ENCODE measurements around the gene SPTB.

The SPTB gene

DNA sequence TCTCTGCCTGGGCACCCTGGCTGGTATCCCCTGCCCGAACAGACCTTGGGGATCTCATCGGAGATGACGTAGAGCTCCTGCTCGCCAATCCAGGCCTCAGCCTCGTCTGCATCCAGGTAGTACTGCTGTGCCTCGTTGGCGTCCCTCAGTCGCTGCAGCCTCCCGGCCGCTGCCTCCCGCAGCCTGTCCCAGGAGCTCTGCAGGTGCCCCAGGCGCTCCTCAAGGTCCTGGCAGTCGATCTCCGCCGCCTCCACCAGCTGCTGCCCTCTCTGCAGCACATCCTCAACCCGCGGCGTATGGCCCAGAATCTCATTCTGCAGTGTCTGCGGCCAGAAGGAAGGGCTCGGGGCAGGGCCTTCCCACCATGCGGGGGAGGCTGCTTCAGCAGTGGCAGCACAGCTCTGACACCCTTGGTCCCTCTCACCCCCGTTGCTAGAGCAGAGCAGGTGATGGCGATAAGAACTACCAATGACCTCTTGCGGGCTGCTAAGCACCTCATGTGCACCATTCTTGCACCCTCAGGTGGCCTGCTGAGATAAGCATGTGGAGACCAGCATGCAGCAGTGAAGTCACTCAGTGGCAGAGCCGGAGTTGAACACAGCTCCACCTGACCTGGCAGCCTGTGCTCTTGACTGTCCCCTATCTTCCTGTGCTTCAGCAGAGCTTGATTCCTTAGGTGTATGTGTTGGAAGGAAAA lies 104.5 kb downstream of the SPTB start:
- H3K27ac ChIP-seq (ENCODE audit: low read depth, low read length, severe bottlenecking): no peak overlapping the region
- no peak overlapping the region for H3K4me3 ChIP-seq (ENCODE audit: extremely low read depth, insufficient read depth, low read length, poor library complexity, severe bottlenecking)
- H3K4me1 ChIP-seq (ENCODE audit: control insufficient read depth, insufficient read depth, low read length, poor library complexity, severe bottlenecking): no peaks in the 10 kb centered on the region
- 89 to 90% methylated on average over 21 to 24 of the region's 25 CpGs for WGBS, 2 experiments (ENCODE audit: insufficient coverage in 2 of 2)
- no peaks in the 10 kb centered on the region for H3K36me3 ChIP-seq (ENCODE audit: control insufficient read depth, insufficient read depth, low read length)
- H3K9me3 ChIP-seq (ENCODE audit: control insufficient read depth, low read length): peaks cover 15% of the 10 kb centered on the region

DNA sequence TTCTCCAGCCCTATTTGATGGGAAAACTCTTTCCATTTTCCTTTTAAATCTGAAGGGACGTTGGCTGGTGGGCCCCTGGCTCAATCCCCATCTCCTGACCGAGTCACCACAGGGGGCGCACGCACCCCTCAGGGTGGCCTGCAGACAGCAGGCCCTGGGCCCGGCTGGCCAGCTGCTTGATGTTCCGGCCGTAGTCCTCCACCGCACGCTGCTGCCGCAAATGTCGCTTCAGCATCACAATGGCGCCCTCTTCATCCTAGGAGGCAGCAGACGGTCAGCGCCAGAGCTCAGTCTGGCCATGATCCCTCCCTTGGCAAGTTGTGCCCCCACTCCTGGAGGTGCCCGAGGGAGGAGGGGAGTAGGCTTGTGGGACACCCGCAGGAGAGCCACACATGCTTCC lies 105.4 kb downstream of the SPTB start:
- WGBS, 2 experiments (ENCODE audit: insufficient coverage in 2 of 2): 93 to 95% methylated on average over 14 to 16 of the region's 16 CpGs
- Histone ChIP-seq H3K4me1 (ENCODE audit: control insufficient read depth, insufficient read depth, low read length, poor library complexity, severe bottlenecking) (no peaks in the 10 kb centered on the region), H3K9me3 (ENCODE audit: control insufficient read depth, low read length) (peaks cover 15% of the 10 kb centered on the region), H3K27ac (ENCODE audit: low read depth, low read length, severe bottlenecking) (no peak overlapping the region), H3K4me3 (ENCODE audit: extremely low read depth, insufficient read depth, low read length, poor library complexity, severe bottlenecking) (no peak overlapping the region), H3K36me3 (ENCODE audit: control insufficient read depth, insufficient read depth, low read length) (no peaks in the 10 kb centered on the region)

DNA sequence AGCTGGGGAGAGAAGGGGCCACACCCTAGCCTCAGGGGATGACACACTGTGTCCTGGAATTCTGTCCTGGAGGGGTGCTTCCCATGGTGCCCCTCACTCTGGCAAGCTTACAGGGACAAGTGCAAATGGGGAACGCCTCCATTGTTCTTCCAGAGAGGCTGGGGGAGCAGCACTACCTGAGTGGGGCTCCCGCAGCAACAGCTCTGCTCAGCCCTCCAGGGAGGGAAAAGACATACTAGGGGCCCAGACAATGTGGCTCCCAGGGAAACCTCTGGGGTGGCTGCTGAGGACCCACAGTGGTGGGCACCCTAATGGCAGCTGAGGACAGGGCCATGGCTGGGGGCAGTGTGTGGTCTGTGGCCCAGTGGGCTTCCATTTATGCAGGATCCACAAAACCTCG lies 106.1 kb downstream of the SPTB start:
- 86% methylated on average over 2 to 3 of the region's 3 CpGs for WGBS, 2 experiments (ENCODE audit: insufficient coverage in 2 of 2)
- H3K9me3 ChIP-seq (ENCODE audit: control insufficient read depth, low read length): peaks cover 15% of the 10 kb centered on the region
- H3K4me3 ChIP-seq (ENCODE audit: extremely low read depth, insufficient read depth, low read length, poor library complexity, severe bottlenecking): no peak overlapping the region
- no peaks in the 10 kb centered on the region for H3K36me3 ChIP-seq (ENCODE audit: control insufficient read depth, insufficient read depth, low read length)
- no peak overlapping the region for H3K27ac ChIP-seq (ENCODE audit: low read depth, low read length, severe bottlenecking)
- H3K4me1 ChIP-seq (ENCODE audit: control insufficient read depth, insufficient read depth, low read length, poor library complexity, severe bottlenecking): no peaks in the 10 kb centered on the region

DNA sequence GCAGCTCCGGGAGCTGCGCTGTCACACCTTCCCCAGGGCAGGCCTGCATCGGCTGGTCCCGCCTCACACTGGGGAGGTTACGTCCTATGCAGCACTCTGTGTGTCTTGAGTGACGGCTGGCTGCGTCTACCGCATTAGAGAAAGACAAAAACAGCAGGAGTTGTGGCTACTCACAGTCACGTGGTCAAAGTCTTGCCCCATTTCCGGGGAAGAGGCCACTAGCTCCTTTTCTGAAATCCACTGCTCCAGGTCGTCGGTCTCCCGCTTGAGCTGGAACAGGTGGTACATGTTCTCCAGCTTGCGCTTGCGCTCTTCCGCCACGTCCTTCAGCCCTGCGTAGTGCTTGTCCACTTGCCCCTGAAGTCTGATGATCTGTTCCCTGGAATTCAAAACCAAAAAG lies 106.7 kb downstream of the SPTB start:
- H3K27ac ChIP-seq (ENCODE audit: low read depth, low read length, severe bottlenecking): no peak overlapping the region
- 94 to 96% methylated on average over 18 of the region's 18 CpGs for WGBS, 2 experiments (ENCODE audit: insufficient coverage in 2 of 2)
- H3K36me3 ChIP-seq (ENCODE audit: control insufficient read depth, insufficient read depth, low read length): no peaks in the 10 kb centered on the region
- H3K4me1 ChIP-seq (ENCODE audit: control insufficient read depth, insufficient read depth, low read length, poor library complexity, severe bottlenecking): no peaks in the 10 kb centered on the region
- H3K9me3 ChIP-seq (ENCODE audit: control insufficient read depth, low read length): peaks cover 15% of the 10 kb centered on the region
- no peak overlapping the region for H3K4me3 ChIP-seq (ENCODE audit: extremely low read depth, insufficient read depth, low read length, poor library complexity, severe bottlenecking)

DNA sequence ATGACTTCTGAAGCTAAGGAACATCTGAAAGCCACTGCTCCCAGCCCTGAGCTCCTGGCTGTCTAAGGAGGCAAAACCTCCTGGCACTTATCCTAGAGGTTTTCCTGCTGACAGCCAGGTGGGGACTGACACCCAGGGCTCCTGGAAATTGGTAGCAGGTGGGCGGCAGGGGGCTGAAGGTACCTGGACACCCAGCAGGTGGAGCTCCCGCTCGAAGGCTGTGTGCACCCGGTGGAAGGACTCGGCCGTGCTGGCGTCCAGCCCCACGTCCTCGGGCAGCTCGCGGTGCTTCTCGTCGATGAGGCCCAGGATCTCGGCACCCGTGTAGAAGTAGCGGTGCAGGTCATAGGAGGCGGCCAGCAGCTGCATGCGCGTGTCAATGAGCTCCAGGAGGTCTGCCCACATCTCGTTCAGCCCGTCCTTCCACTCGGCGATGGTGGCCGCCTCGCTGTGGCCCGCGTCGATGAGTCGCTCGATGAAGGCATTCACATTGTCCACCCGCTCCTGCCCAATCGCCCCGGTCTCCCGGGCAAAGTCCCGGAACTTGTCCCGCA lies 107.2 kb downstream of the SPTB start:
- 93 to 96% methylated on average over 33 to 36 of the region's 36 CpGs for WGBS, 2 experiments (ENCODE audit: insufficient coverage in 2 of 2)
- peaks cover 15% of the 10 kb centered on the region for H3K9me3 ChIP-seq (ENCODE audit: control insufficient read depth, low read length)

DNA sequence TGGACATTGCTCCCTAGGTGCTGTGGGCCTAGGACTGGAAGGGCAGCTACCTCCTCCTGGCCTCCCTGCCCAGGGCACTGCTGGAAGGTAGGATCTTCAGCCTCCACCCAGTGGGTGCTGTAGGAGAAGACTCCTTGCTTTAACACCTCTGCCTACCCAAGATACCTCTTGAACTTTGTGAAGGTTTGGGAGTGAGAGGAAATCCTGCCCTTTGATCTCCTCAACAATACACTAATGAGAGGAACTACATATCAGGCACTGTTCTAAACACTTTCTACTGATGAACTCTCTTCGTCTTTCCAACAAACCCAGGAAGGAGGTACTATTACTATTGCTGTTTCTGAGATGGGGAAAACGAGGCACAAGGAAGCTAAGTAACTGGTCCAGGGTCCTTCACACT lies 108.5 kb downstream of the SPTB start:
- no peaks in the 10 kb centered on the region for H3K4me1 ChIP-seq (ENCODE audit: control insufficient read depth, insufficient read depth, low read length, poor library complexity, severe bottlenecking)
- WGBS, 2 experiments (ENCODE audit: insufficient coverage in 2 of 2): 94 to 100% methylated on average over 1 to 2 of the region's 2 CpGs
- H3K36me3 ChIP-seq (ENCODE audit: control insufficient read depth, insufficient read depth, low read length): no peaks in the 10 kb centered on the region
- peaks cover 15% of the 10 kb centered on the region for H3K9me3 ChIP-seq (ENCODE audit: control insufficient read depth, low read length)
- H3K4me3 ChIP-seq (ENCODE audit: extremely low read depth, insufficient read depth, low read length, poor library complexity, severe bottlenecking): no peak overlapping the region
- no peak overlapping the region for H3K27ac ChIP-seq (ENCODE audit: low read depth, low read length, severe bottlenecking)

More for the DNA sequence above, 107.2 kb downstream of the SPTB start:
- H3K36me3 ChIP-seq (ENCODE audit: control insufficient read depth, insufficient read depth, low read length): no peaks in the 10 kb centered on the region
- no peak overlapping the region for H3K27ac ChIP-seq (ENCODE audit: low read depth, low read length, severe bottlenecking)
- no peak overlapping the region for H3K4me3 ChIP-seq (ENCODE audit: extremely low read depth, insufficient read depth, low read length, poor library complexity, severe bottlenecking)
- no peaks in the 10 kb centered on the region for H3K4me1 ChIP-seq (ENCODE audit: control insufficient read depth, insufficient read depth, low read length, poor library complexity, severe bottlenecking)

DNA sequence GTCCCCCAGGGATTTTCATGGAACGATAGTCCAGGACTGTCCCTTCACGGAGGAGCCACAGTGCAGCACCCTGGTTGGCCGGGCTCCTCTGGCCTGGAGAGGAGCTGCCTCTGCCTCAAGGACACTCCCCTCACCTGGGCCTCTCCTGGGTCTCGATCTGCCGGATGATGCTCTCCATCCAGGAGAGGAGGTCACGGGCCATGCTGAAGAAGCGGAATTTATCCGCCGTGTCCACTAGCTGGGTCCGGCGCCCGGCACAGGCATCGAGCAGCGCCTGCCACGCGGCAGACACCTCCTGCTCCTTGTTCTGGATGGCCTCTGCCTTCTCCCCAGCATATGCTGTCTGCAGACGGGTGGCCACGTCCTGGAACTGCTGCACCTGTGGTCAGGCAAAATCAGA lies 109.0 kb downstream of the SPTB start:
- Histone ChIP-seq H3K36me3 (ENCODE audit: control insufficient read depth, insufficient read depth, low read length) (no peaks in the 10 kb centered on the region), H3K27ac (ENCODE audit: low read depth, low read length, severe bottlenecking) (no peak overlapping the region), H3K9me3 (ENCODE audit: control insufficient read depth, low read length) (peaks cover 15% of the 10 kb centered on the region), H3K4me1 (ENCODE audit: control insufficient read depth, insufficient read depth, low read length, poor library complexity, severe bottlenecking) (no peaks in the 10 kb centered on the region), H3K4me3 (ENCODE audit: extremely low read depth, insufficient read depth, low read length, poor library complexity, severe bottlenecking) (no peak overlapping the region)
- WGBS, 2 experiments (ENCODE audit: insufficient coverage in 2 of 2): 94 to 96% methylated on average over 18 of the region's 18 CpGs

DNA sequence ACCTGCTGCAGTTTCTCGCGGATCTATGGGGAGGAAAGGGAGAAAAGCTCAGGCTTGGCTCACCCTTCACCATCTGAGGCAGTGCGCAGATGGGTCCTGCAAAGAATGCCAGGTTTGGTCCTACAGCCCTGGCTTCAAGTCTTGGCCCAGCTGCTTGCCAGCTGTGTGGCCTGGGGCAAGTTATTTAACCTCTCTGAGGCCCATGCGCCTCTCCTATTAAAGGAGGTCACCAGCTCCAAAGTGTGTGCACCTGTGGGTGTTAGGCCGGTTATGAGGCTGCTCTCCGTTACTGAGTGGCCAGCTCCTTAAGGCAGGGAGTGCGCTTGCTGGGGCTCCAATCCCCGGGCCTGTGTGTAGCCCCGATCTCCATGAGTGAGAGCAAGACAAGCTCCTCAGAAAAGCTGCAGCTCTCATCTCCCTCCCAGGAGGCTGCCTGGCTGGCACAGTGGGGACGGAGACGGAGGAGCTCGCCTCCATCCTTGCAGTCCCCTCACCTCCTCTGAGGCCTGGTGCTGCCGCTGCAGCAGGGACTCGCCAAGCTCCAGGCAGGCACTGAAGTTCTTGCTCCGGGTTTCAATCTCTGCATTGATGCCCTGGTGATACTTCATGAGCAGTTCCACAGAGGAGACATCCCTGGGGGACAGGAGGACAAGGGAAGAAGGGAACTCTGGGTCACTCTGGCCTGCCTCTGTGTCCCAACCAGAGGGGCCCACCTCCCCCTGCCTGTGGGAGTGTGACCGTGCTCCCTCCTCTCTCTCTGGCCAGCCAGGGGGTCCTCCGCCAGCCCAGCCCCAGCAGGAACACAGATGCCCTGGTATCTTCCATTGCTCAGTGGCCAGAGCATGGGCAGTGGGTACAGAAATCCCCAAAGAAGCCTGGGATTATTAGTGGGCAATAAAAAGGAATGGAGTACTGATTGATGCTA lies 110.3 kb downstream of the SPTB start:
- H3K9me3 ChIP-seq (ENCODE audit: control insufficient read depth, low read length): peaks cover 12% of the 10 kb centered on the region
- no peak overlapping the region for H3K27ac ChIP-seq (ENCODE audit: low read depth, low read length, severe bottlenecking)
- WGBS, 2 experiments (ENCODE audit: insufficient coverage in 2 of 2): 89 to 95% methylated on average over 15 to 16 of the region's 17 CpGs
- H3K4me3 ChIP-seq (ENCODE audit: extremely low read depth, insufficient read depth, low read length, poor library complexity, severe bottlenecking): no peak overlapping the region
- H3K4me1 ChIP-seq (ENCODE audit: control insufficient read depth, insufficient read depth, low read length, poor library complexity, severe bottlenecking): peaks cover 3% of the 10 kb centered on the region
- H3K36me3 ChIP-seq (ENCODE audit: control insufficient read depth, insufficient read depth, low read length): no peaks in the 10 kb centered on the region

DNA sequence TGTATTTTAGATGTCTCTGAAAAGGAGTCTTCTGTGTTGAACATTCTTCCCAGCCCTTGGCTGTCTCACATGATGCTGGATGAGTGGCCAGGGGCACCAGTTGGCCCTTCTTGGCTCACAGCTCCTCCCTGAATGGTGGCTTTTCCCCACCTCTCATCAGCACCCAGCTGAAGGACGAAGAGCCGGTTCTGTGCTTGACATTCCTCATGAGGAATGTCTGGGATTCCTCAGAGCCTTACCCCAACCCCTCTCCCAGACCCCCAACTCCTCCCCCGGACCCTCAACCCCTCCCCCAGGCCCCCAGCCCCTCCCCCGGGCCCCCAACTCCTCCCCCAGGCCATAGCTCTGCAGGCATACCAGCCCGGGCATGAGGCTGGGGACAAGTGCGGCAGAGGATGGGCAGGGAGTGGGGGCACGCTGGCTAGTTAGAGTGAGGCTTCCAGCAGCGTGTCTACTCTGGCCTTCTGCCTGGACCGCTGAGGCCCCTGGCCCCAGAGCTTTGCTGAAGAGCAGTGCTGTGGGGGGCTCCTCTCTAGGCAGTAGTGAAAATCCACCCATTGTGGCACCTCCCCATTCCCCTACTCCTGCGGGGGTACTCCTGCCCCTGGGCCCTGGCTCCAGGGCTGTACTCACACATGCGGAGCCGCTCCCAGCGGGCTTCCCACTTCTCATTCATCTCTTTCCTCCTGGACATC lies 111.2 kb downstream of the SPTB start:
- Histone ChIP-seq H3K27ac (ENCODE audit: low read depth, low read length, severe bottlenecking) (no peak overlapping the region), H3K36me3 (ENCODE audit: control insufficient read depth, insufficient read depth, low read length) (no peaks in the 10 kb centered on the region), H3K9me3 (ENCODE audit: control insufficient read depth, low read length) (peaks cover 8% of the 10 kb centered on the region), H3K4me1 (ENCODE audit: control insufficient read depth, insufficient read depth, low read length, poor library complexity, severe bottlenecking) (peaks cover 8% of the 10 kb centered on the region), H3K4me3 (ENCODE audit: extremely low read depth, insufficient read depth, low read length, poor library complexity, severe bottlenecking) (no peak overlapping the region)
- WGBS, 2 experiments (ENCODE audit: insufficient coverage in 2 of 2): 70 to 93% methylated on average over 6 to 8 of the region's 13 CpGs

DNA sequence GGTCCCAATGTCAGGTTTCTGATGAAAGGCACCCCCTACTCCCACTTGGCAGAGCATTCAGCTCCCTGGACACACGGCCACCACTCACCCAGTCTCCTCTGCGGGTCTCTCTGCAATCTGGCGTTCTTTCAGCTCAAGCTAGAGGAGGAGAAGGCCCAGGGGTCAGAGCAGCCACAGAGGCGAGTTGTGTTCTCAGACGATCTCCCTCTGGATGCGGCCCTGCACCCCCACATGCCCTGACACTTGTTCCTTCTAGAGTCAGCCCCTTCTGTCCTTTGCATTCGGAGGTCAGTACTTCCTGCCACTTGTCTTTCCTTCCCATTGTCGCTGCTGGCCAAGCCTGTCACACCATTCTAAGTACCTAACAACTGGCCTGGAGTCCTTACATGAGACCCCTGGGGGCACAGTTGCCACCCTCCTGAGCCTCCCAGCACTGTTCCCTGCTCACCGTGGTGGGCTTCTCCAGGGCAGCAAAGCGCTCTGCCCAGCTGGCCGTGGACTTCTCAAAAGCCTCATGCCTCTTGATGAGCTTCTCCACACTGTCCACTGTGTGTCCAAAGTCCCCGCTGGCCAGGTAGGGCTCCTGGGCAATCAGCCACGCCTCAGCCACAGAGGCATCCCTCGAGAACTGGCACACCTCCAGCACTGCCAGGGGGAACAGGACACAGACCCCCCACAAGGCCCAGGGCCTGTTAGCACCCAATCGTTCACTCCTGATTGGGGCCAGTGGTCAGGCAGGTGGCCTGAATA lies 112.3 kb downstream of the SPTB start:
- no peaks in the 10 kb centered on the region for H3K36me3 ChIP-seq (ENCODE audit: control insufficient read depth, insufficient read depth, low read length)
- H3K9me3 ChIP-seq (ENCODE audit: control insufficient read depth, low read length): no peaks in the 10 kb centered on the region
- WGBS, 2 experiments (ENCODE audit: insufficient coverage in 2 of 2): 91 to 92% methylated on average over 15 of the region's 15 CpGs
- H3K4me3 ChIP-seq (ENCODE audit: extremely low read depth, insufficient read depth, low read length, poor library complexity, severe bottlenecking): no peak overlapping the region
- no peak overlapping the region for H3K27ac ChIP-seq (ENCODE audit: low read depth, low read length, severe bottlenecking)
- H3K4me1 ChIP-seq (ENCODE audit: control insufficient read depth, insufficient read depth, low read length, poor library complexity, severe bottlenecking): peaks cover 12% of the 10 kb centered on the region

Data from mesodermal cell (in vitro differentiated cells).